HG03097 (cell line): ENCODE measurements around the gene DTHD1.

Experiments used
- ATAC-seq: cut with Tn5 transposase; IDR thresholded peaks from one replicate; pipeline ENCODE4 v1.9.1; 2021; ENCODE audit not compliant: unreplicated experiment, low FRiP score

Gene DTHD1

DNA sequence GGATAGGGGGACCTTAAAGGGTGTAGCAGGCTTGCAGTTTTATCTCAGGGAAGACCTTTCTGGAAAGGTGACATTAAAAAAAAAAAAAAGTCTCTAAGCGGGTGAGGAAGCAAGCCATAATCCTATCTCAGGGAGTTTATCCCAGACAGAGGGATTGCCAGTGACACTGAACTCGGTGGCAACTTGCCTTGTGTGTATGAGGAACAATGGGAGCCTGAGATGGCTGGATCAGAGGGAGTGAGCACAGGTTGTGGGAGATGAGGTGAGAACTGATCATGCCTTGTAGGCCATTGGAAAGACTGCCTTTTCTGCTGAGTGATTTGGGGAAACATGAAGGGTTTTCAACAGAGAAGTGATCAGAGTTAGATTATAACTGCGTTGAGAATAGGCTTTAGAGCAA, 31.1 kb downstream of the DTHD1 start:
- ATAC-seq, result no peak

DNA sequence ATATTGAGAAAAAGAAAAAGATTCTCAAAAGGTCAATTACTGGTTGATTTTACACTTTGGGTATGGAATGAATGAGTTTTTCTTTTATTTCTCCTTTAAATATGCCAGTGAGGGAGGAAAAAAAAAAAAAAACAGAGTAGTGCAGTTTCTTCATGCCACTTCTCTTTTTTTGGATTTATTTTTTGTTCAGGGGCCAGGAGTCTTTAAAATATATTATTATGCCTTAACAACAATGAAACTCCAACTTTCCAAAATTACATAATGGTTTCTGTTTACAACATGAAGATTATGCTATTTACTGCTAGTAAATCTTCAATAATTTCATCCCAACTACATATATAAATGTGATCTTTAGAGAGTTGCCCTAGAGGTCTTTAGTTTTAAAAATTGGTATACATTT, 31.9 kb downstream of the DTHD1 start:
- ATAC-seq, result no peak

DNA sequence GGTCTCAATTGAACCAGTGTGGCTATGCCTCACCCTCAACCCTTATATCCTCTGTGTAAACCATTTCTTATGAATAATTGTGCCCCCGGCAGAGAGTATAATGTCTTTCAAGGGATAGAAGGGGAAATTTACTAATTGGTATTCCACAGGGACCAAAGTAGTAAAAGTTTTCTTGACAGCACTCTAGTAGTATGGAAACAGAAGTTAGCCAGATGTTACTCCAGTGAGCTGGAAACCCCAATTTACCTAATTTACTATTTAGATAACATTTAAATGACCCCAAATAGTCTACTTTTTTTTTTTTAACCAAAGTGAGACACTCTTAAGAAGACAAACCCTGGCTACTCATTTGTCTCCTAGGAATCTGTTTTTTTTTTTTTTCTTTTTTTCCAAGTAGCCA, 32.3 kb downstream of the DTHD1 start:
- ATAC-seq, result no peak

DNA sequence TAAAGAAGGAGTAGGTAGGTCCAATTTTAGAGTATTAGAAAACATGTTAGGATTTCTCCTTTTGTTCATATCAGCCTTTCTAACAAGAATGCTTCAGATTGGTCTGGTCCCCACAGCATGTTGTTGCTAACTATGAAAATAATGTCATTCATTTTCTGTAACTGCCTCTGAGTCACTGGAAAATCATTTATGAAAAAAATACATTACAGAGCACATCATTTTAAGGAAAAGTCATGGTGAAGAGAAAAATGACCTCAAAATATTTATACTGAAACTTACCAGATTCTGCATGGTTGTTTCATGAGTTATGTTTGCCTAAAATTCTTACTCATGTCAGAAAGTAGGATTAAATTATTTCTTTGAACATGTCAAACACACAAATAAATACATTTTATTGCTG, 35.2 kb downstream of the DTHD1 start:
- ATAC-seq, result no peak

DNA sequence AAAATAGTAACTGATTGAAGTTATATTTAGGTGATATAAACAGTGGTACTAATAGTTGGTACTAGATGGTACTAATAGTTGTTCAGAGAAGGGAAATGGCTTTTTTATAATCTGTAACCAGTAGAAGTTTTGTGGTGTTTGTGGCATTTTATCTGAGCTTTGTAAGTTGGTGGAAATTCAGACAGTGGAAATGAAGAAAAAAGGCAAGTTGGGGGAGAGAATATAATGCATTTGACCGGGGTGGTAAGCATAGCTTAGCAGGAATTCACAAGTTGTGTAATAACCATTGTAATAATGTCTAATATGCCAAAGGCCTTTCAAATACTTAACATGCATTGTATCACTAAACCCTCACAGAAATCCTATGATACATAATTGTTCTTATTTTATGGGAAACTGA, 36.3 kb downstream of the DTHD1 start:
- no peak for ATAC-seq

DNA sequence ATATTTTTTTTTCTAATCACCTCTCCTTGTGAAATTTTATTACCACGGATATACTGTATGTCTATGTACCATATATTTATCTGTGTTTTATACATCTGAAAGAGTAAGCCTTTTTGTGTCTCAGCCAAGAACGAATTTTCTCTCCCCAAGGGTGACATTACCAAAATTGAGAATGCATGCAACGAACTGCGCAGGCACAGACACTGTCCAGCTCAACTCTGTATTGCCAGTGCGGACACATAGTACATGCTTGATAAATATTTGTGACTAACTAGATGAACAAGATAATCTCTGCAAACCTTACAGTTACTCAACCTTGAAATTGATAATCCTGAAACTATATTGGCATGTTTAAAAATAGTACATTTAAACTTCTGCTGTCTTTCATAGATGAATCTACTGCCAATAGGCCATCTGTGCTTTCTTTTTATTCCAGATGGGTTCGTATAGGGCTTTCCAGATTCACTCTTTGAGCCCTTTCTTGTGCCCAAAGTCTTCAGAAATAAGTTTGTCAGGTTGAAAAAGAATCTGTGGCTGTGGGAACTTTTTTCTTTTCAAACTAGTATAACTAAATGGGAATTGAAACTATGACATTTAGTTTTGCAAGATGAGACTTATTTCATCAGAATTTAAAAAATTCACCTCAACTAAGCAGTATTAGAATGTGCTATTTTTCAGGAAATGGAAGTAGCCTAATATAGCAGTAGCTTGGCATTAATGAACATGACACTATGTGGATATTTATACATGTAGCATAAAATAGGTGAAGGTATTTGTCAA, 38.9 kb downstream of the DTHD1 start:
- ATAC-seq, result no peak

DNA sequence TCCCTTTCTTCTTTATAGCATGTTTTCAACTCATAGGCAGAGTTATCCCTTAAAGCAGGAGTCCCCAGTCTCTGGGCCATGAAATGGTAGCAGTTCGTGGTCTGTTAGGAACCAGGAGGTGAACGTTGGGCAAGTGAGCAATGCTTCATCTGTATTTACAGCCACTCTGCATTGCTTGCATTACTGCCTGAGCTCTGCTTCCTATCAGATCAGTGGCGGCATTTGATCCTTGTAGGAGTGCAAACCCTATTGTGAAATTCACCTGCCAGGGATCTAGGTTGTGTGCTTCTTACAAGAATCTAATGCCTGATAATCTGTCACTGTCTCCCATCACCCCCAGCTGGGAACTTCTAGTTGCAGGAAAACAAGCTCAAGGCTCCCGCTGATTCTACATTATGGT, 39.8 kb downstream of the DTHD1 start:
- ATAC-seq, result no peak

DNA sequence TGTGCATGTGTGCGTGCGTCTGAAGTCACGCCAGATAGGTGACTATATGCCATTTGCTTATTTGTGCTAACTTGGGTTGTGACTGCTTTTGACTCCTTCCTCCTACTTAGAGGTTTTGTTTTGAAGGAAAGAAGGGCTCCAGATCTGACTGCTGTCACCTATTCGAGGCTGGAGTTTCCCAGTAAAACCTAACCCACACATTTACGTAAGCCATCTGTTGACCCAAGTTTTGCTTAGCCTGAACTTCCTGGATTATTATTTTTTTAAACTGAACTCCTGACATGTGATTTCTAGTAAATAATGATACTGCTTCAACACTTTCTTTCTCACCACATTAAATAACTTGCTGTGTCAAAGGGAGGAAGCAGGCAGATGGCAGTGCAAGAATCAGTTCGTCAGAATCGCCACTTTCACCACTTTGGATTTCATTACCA, 41.5 kb downstream of the DTHD1 start:
- ATAC-seq, result peak; percentile 36

DNA sequence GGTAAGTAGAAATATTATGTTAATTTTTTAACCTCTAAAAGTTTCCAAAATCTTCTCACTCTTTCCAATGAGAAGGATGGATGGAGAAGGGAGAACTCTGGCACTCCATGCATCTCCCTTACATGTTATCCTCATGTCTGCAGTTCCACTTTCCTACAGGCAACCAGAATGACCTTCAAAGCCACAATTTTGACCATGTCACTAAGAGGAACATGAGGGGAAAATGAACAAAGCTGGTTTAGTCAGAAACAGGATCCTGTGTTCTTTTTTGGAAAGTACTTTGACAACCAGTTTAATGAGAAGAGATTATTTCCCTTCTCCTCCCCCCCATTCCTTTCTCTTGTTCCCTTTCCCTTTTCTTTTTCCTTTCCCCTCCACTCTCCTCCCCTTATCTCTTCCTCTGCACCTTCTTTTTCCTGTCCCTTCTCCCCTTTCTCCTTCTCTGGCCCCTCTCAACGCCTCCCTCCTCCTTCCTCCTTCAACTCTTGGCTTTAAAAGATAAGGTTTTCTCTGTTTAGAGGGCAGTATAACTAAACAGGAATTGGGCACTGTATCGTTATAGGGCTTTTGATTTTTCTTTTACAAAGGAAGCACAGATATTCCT, 42.5 kb downstream of the DTHD1 start:
- ATAC-seq, result no peak

DNA sequence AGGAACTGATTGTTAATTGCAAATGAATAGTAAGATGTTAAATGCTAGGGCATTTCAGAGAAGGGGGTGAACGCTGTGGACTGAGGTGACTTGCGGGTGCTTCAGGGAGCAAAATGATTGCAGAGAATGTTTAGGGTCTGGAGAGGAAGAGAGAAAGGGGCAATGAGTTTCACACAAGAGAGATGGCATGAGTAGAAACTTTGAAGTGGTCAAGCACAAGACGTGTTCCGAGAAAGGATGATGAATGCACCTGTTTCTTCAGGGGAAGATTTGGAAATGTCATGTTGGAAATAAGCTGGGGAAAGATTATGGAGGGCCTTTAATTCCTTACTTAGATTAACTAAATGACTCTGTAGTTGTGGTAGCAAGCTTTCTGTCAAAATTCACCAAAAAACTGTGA, 43.4 kb downstream of the DTHD1 start:
- ATAC-seq, result no peak

DNA sequence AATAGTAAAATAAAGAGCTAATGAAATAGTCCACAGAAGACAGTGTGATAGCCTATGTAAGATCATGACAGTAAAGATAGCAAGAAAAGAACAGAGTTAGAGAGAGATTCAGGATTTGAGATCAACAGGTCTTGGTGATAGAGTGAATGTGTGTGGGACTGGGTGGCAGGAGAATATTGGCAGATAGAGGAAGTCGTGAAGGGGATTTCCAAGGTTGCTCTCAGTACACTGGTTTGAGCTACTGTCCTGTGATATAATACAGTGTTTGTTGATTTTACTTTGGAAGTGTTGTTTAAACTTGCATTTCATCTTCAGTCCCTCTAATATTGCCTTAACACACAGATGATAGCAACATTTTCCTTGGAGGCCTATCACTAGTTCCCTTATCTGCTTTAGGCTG, 44.1 kb downstream of the DTHD1 start:
- ATAC-seq, result no peak

DNA sequence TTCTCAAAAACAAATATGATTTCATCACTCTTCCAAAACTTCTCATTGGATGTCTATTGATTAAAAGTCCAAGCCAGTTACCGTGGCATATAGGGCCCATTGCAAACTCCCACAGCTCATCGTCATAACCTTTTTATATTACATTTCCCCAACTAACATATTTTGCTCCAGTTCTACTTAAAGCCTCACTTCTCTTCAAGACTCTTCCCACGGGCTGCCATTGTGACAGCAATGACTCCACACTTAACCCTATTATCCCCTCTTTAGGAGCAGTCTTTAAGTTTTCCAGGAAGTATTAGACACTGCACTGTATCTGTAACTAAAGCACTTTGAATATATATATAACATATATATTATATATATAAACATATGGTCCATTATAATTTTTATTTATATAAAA, 44.5 kb downstream of the DTHD1 start:
- no peak for ATAC-seq

DNA sequence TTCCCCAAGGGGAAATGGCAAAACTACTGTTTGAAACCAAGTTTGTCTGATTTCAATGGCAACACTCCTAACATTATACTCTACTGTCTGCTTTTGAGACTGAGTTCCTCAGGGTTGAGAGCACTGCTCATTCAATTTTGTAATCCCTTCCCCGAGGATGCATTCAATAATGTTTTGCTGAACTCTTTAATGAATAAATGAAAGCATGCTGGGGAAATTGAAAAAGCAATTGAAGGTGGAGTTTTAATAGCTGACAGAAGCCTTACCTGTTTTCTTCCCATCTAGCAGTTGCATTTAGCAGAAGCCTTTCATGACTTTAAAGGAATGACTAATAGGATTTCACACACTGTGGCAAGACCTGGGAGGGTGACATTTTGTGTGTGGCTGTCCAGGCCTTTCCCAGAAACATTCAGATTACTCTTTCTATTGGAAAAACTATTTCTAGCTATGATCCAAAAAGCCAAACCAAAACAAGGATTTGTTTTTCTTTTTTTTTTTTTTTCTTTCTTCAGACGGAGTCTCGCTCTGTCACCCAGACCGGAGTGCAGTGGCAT, 45.1 kb downstream of the DTHD1 start:
- no peak for ATAC-seq

DNA sequence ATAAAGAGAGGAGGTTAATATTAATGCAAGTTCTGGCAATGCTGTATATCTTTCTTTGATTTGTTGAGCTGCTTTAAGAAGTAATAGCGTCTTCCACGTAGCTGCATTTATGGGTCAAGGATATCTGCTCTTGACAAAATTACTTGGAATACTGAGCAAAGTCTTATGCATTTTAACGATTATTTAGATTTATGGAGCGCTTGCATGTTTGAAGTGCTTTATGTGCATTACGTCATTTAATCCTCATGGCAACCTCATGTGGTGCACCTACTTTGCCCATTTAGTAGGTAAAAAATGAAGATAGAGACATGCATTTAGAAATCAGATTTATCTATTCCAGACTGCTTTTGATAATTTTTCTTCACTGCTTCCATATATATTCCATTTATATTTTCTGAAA, 46.0 kb downstream of the DTHD1 start:
- no peak for ATAC-seq

DNA sequence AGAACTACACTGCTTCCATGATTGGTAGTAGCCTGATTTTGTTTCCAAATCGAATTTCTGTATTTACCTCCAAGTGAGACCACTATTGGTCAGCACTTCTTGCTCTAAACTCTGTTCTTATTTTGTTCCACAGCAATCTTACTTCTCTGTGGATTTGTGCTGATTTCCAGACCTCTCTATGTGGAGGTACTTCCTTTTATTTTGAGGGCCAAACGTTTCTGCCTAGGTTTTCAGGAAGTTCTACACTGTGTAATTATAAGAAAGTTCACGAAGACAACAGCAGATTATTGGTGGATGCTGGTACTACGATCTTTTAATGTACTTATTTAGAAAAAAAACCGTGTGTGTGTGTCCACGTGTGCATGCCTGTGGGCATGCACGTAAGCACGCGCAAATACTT, 46.7 kb downstream of the DTHD1 start:
- no peak for ATAC-seq

DNA sequence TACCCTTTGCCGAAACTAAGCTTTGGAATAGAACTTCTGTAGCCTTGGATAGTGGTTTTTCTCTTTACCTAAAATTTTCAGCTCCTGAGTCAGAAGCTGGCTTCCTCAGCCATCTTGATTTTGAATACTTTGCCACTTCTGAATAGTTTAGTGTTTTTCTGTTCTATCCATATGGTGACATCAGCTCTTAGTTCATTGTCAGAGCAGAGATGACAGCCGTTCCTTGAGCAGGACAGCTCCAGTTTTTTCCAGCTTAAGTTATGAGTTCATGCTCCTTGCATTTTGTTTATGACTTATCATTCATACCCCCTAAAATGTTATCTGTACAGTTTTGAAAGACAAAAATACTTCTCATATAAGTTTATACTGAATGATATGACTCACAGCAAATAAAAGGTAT, 47.8 kb downstream of the DTHD1 start:
- no peak for ATAC-seq

DNA sequence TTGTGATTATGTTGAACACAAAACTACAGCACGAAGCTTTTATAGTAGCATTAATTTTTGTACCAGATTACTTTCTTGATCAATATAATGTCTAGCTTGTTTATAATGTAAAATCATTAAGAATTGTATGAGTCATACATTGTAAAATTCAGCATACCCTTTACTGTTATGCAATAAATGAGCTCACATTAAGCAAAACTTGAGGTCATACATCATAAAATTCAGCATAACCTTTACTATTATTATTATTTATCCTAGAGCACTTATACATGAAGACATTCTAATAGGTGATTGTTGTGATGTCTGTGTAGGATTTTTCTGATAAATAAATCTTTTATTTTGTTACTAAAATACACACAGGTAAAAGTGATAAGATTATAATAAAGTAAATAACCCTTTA, 49.4 kb downstream of the DTHD1 start:
- ATAC-seq, result no peak

DNA sequence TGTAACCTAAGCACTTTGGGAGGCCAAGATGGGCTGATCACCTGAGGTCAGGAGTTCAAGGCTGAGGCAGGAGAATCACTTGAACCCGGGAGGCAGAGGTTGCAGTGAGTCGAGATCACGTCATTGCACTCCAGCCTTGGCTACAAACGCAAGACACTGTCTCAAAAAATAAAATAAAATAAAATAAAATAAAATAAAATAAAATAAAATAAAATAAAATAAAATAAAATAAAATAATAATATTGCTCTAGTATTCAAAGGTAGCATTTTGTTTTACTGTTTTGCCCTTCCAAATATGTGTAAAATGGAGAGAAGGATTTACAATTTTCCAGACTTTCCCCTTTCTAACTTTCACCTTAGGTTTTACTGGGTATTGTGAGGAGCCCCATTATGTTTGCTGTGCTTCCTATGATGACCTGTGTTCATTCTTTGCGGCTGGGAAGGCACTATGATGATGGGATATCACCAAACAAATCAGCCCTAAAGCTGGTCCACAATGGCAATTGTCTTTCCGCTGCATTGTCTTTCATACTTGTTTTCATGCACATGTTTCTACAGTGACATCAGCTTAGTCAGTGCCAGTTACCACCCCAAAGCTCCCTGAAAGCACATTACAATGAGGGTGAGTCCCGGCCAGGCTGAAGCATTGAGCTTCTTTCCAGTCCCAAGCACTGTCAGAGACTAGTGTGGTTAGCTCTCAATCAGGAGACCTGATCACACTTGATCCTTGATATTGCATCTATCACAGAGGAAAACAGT, 50.8 kb downstream of the DTHD1 start:
- peak; percentile 57 for ATAC-seq

DNA sequence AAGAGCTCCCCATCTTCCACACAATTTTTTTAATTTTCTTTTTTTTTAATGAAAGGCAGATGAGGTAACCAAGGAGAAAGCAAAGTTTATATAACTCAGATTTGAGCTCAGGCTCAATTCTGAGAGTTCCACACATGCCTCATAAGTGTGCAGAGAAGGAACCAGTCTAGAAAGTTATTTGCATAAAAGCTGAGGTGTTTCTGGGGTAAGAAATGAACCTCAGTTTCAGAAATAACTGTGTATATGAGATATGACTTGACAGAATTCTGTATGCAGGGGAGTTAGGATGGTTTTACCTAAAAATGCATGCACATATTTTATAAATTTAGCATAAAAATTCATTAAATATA, 51.3 kb downstream of the DTHD1 start:
- ATAC-seq, result peak; percentile 97

DNA sequence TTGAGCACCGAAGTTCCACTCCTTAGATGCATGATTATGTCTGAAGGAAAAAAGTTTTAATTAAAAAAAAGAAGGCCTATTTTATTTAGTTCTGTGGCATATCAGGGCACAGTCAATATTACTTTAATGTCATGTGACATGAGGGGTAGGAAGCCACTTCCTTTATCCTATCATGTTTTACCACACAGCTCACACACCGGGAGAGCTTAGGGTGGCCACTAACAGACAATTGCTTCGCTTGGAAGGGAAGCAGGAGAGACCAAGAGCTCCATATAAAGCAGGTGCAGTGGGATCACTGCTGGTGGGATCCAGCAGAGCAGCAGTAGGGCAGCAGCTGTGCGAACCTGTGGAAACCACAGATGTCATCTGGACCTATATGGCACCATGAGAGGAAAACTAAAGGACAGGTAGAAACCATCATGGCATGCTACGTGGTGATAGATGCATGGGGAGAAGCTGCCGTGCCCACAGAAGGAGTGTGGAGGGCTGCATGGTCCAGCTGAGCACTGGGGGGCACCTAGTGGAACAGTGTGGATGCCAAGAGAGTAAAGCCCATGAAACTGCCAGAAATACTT, 52.0 kb downstream of the DTHD1 start:
- ATAC-seq, result no peak

DNA sequence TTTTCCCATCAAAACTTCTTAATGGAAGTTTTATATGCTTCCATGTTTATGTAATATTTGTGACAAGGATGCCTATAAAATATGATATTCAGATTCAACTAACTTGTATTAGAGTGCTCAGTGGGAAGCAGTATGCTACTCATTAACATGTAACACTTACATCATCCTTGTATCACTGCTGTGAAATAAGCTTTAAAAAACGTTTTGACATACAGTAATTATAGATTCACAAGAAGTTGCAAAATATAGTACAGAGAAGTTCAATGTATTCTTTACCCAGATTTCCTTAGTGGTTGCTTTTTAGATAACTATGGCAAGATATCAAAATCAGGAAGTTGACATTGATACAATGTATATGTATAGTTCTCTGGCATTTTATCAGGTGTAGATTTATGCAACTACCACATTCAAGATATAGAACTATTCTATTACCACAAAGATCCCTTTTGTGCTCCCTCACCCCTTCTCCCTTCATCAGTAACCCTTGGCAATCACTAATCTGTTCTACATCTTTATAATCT, 56.3 kb downstream of the DTHD1 start:
- ATAC-seq, result no peak
